SKM-1 (cell line): ENCODE data around the gene MIXL1.

Experiments used
- DNase-seq: peaks from one replicate; lab custom pipeline; 2025; ENCODE audit not compliant: unreplicated experiment; lab: John Stamatoyannopoulos, UW

Gene MIXL1

GRCh38 chr1:226276077-226276682 lies 52.7 kb downstream of the MIXL1 start:
- DNase-seq = no peak
